ENCODE measurements around the gene MSMP. TPM values are rescaled to one million over a fixed set of nuclear protein-coding genes. Genes with fewer than 3 reads are reported as not detected.

Gene MSMP
- total and polyA plus RNA-seq, 9 of the 15 experiments (the other 6 are each of a cell fraction or from before 2014, with no cell fraction given): 0.60 TPM; not detected in 8

- TF ChIP-seq BRF2 (IDR thresholded peaks at IDR 0.05; ENCODE audit: borderline replicate concordance, insufficient read depth, insufficient read length): no peak
- TF ChIP-seq, protein P1, sequence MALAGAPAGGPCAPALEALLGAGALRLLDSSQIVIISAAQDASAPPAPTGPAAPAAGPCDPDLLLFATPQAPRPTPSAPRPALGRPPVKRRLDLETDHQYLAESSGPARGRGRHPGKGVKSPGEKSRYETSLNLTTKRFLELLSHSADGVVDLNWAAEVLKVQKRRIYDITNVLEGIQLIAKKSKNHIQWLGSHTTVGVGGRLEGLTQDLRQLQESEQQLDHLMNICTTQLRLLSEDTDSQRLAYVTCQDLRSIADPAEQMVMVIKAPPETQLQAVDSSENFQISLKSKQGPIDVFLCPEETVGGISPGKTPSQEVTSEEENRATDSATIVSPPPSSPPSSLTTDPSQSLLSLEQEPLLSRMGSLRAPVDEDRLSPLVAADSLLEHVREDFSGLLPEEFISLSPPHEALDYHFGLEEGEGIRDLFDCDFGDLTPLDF (CRISPR knock-in tag; IDR thresholded peaks at IDR 0.05): no peak
- TF ChIP-seq DLX4 (CRISPR knock-in tag; IDR thresholded peaks at IDR 0.05): no peak
- no peak for TF ChIP-seq BACH1 (tag; IDR thresholded peaks at IDR 0.05)
- TF ChIP-seq HDGF (IDR thresholded peaks at IDR 0.05): peak; percentile 57; the same call in 1 of the 2 replicates
- TF ChIP-seq POLR2AphosphoS5 (IDR thresholded peaks at IDR 0.05; ENCODE audit: control insufficient read depth, insufficient read depth, low read depth, low read length): peak; percentile 30; the same call in 1 of the 2 replicates
- peak; percentile 40; the same call in 1 of the 2 replicates for TF ChIP-seq EGR1 (conservative IDR thresholded peaks at IDR 0.05)
- no peak for TF ChIP-seq U2AF1 (optimal IDR thresholded peaks at IDR 0.05; ENCODE audit: low read depth, low read length)
- TF ChIP-seq ATF1 (CRISPR knock-in tag; IDR thresholded peaks at IDR 0.05): no peak
- TF ChIP-seq ATF1 (tag; IDR thresholded peaks at IDR 0.05): peak; percentile 40
- TF ChIP-seq EP400 (IDR thresholded peaks at IDR 0.05): peak; percentile 40; the same call in 1 of the 2 replicates
- no peak for TF ChIP-seq SAFB (IDR thresholded peaks at IDR 0.05; ENCODE audit: borderline replicate concordance, low read depth, low read length)
- TF ChIP-seq MTA2 (IDR thresholded peaks at IDR 0.05; ENCODE audit: low read depth): peak; percentile 32; the same call in 1 of the 2 replicates
- peak in 1 of 2 experiments; percentile 32; a peak in 2 of 4 replicates for TF ChIP-seq MNT (conservative IDR thresholded peaks at IDR 0.05)
- peak; percentile 56 to 60; a peak in 3 of 4 replicates for TF ChIP-seq KDM1A (IDR thresholded peaks at IDR 0.05)
- peak; percentile 6 for TF ChIP-seq NCOA4 (IDR thresholded peaks at IDR 0.05; ENCODE audit: partially characterized antibody)
- 0 out of 2 replicates have a peak, but pooled peaks have one; percentile 34 for TF ChIP-seq ZZZ3 (IDR thresholded peaks at IDR 0.05)
- no peak for TF ChIP-seq SMAD4 (CRISPR knock-in tag; conservative IDR thresholded peaks at IDR 0.05)
- TF ChIP-seq, protein P2, sequence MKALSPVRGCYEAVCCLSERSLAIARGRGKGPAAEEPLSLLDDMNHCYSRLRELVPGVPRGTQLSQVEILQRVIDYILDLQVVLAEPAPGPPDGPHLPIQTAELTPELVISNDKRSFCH (CRISPR knock-in tag; IDR thresholded peaks at IDR 0.05): no peak
- TF ChIP-seq, protein P2 (tag; IDR thresholded peaks at IDR 0.05): no peak
- TF ChIP-seq, protein P3, sequence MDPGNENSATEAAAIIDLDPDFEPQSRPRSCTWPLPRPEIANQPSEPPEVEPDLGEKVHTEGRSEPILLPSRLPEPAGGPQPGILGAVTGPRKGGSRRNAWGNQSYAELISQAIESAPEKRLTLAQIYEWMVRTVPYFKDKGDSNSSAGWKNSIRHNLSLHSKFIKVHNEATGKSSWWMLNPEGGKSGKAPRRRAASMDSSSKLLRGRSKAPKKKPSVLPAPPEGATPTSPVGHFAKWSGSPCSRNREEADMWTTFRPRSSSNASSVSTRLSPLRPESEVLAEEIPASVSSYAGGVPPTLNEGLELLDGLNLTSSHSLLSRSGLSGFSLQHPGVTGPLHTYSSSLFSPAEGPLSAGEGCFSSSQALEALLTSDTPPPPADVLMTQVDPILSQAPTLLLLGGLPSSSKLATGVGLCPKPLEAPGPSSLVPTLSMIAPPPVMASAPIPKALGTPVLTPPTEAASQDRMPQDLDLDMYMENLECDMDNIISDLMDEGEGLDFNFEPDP (CRISPR knock-in tag; IDR thresholded peaks at IDR 0.05): no peak
- TF ChIP-seq KDM5B (IDR thresholded peaks at IDR 0.05; ENCODE audit: insufficient replicate concordance, low read depth, low read length): peak; percentile 60
These were observed 24.2 kb downstream of the MSMP start (continued) for GRCh38 chr9:35729700-35730485.

Data from K562 (cell line).